Stimulated activated CD8-positive, alpha-beta memory T cell treated with anti-CD3 and anti-CD28 coated beads, Interleukin-12 subunit alpha, Interleukin-12 subunit beta, amount 100 ng/mL, for 24 hours (primary cell): Measurements from ENCODE around the gene ABCB6.

Experiments used
- DNase-seq: peaks from one replicate; pipeline ENCODE4 v3.0.0-alpha.2; 2020; ENCODE audit errors: extremely low read depth

ABCB6 gene

GRCh38 chr2:219168932-219169331 is 49.8 kb downstream of the ABCB6 start:
- no peak for DNase-seq

GRCh38 chr2:219168526-219168925 is 50.2 kb downstream of the ABCB6 start:
- DNase-seq = no peak

- no peak for DNase-seq
Observed at GRCh38 chr2:219167997-219168396, 50.8 kb downstream of the ABCB6 start.

GRCh38 chr2:219165058-219165911 is 53.5 kb downstream of the ABCB6 start:
- no peak for DNase-seq

GRCh38 chr2:219163156-219163555 is 55.6 kb downstream of the ABCB6 start:
- no peak for DNase-seq

GRCh38 chr2:219161097-219161496 is 57.7 kb downstream of the ABCB6 start:
- no peak for DNase-seq

GRCh38 chr2:219160186-219161017 is 58.4 kb downstream of the ABCB6 start, which contains the start of gene NHEJ1:
NHEJ1 (minus strand) TSS chr2:219160815; CDS start chr2:219158362, 2,453 bp downstream.
- peak; percentile 78 for DNase-seq
